GM19397 (cell line): ENCODE measurements around the gene PDSS1.

Experiments
- ATAC-seq: cut with Tn5 transposase; IDR thresholded peaks from one replicate; pipeline ENCODE4 v1.9.1; 2021; ENCODE audit warnings: mild to moderate bottlenecking, moderate library complexity; ENCODE audit not compliant: unreplicated experiment

Gene PDSS1

DNA sequence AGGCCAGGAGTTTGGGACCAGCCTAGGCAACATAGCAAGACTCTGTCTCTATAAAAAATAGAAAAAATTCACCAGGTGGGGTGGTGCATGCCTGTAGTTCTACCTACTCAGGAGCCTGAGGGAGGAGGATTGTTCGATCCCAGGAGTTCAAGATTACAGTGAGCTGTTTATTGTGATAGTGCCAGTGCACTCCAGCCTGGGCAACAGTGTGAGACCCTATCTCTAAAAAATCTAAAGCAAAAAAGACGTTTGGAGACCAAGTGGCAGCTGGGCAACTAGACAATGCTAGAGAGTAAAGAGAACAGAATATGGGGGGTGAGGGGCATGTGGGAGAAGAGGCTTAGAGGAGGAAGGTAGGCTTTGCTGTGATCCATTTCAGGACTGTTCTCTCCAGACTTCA lies 1.4 kb downstream of the PDSS1 start:
- no peak for ATAC-seq

DNA sequence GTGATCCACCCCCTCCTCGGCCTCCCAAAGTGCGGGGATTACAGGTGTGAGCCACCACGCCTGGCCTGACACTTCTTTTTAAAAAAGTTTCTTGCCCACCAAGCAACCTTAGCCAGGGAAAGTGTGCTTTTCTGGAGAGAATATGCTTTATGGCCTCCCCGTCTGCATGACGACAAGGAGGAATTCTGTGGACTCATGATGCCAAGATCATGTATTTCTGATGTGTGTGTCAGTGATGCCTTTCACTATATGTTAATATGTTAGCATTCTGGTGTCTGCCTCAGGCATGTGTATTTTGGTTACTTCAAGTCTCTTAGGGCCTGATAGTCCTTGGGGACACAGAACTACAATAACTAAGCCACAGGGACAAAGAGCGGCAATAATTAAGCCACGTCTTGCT lies 2.1 kb downstream of the PDSS1 start:
- ATAC-seq, result no peak

DNA sequence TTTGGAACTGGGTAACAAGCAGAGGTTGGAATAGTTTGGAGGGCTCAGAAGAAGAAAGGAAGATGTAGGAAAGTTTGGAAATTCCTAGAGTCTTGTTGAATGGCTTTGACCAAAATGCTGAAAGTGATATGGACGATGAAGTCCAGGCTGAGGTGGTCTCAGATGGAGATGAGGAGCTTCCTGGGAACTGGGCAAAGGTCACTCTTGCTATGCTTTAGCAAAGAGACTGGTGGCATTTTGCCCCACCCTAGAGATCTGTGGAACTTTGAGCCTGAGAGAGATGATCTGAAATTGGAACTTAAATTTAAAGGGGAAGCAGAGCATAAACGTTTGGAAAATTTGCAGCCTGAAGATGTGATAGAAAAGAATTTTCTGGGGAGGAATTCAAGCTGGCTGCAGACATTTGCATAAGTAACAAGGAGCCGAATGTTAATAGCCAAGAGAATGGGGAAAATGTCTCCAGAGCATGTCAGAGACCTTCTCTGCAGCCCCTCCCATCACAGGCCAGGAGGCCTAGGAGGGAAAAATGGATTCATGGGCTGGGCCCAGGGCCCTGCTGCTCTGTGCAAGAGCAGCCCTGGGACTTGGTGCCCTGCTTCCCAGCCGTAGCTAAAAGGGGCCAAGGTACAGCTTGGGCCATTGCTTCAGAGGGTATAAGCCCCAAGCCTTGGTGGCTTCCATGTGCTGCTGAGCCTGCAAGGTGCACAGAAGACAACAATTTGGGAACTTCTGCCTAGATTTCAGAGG lies 3.6 kb downstream of the PDSS1 start:
- ATAC-seq, result no peak

GRCh38 chr10:26703096-26703495 lies 5.6 kb downstream of the PDSS1 start:
- ATAC-seq, result no peak

DNA sequence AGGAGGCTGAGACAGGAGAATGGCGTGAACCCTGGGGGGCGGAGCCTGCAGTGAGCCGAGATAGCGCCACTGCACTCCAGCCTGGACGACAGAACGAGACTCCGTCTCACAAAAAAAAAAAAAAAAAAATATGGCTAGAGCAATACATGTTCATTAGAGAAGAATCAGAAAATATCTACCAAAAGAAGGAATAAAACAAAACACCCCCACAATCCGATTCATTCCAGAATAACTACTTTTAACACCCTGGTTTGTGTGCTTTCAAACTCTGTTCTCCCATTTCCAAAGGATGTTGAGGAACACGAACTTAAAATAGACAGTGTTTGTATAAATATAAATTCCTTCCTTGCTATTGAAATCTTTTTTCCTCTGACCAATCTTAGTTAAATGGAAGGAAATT lies 6.5 kb downstream of the PDSS1 start:
- no peak for ATAC-seq

GRCh38 chr10:26706206-26706605 lies 8.7 kb downstream of the PDSS1 start:
- ATAC-seq, result no peak

GRCh38 chr10:26706936-26707335 lies 9.4 kb downstream of the PDSS1 start:
- ATAC-seq, result no peak

DNA sequence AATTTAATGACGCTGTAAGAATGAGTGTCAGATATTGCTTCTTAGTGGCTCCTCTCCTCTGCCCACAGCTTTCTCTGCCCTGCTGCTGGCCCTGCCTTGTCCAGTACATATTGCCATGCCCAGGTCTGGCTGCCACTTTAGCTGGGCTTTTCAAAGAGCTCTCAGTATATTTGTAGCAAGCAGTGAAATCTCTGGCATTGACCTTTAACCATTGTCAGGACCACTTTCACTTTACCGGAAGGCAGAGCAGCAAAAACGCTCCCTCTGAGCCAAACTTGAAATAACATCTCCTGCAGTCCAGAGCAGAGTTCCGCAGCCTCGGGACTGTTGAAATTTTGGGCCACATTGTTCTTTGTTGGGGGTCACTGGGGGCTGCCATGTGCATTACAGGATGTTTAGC lies 13.8 kb downstream of the PDSS1 start:
- ATAC-seq, result no peak

DNA sequence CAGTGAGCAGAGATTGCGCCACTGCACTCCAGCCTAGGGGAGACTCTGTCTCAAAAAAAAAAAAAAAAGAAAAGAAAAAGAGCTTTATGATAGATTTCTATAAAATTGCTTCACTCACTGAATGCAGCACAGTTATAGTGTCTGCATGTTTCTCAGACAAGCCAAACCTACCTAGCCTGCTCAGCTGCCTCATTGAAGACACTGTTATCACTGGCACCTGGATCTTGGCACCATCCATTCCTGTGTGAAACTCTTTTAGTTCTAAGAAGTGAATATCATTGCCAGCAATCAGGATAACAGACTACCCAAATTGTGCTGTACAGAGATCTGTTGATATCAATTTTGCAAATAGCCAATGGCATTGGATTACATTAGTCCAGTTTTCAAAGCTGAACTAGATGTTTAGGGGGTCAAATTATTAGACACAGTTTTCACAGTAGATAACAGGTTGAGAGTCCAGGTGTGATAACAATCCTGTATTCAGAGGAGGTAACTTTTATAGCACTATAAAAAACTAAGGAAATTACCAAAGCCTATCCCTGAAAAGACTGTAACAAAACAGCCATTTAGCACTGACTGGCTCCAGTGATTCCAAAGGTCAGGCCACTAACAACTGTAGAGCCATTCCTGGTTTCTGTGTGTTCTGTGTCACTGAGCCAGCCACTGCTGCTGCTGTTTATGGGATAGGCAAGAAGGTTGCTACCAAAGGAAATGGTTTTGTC lies 17.1 kb downstream of the PDSS1 start:
- no peak for ATAC-seq

GRCh38 chr10:26715137-26715487 lies 17.6 kb downstream of the PDSS1 start:
- no peak for ATAC-seq

DNA sequence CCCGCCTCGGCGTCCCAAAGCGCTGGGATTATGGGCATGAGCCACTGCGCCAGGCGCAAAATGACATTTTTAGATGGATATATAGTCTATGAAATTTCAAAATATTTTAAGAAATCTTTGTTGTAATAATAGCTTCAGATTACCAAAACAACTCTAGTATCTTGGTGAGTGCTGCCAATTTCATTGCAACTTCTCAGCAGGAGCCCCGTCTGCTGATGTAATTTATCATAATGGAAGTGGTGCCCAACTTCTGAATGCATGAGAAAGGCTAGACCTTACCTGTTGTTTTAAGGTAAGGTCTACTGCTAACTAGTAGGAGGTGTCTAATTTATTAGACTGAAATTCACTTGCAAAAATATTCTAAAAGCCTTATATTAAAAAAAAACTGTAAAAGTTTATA lies 20.0 kb downstream of the PDSS1 start:
- ATAC-seq, result no peak

GRCh38 chr10:26721561-26721960 lies 24.1 kb downstream of the PDSS1 start:
- no peak for ATAC-seq

- no peak for ATAC-seq
Observed at GRCh38 chr10:26723016-26723415, 25.5 kb downstream of the PDSS1 start.

DNA sequence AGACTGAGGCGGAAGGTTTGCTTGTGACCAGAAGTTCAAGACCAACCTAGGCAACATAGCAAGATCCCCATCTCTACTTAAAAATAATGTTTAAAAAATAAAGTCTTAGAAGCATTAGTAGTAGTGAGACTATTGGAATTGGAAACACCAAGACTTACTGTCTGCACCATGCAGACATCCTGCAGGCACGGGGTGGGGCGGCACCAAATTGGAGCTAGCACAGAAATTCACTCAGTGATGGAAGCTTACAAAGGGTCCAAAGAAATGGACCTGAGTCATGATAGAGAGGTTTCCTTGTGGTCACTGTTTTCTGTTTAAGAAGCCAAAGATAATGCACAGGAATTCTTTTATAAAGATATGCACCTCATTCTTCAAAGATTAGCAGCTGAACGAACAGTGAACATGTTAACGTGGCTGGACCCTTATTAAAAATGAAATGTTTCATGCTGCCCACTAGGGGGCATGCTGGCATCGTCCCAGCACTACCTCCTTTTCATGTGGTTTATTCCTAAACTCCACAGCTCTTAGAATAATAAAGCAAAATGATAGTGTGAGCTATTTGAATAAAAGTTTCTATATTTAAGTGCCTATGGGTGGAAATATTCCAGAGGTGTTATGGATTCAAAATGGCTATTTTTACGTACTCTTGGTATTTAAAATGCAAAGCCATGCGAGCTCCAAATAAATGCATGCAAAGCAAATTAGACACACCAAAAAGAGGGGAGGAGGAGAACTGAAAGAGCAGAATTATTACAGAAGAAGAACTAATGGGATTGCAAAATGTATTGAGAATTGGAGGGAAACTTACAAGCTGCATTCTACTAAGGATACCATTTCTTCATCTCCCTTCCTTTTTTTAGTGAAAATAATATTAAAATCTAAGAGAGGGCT lies 28.6 kb downstream of the PDSS1 start:
- ATAC-seq, result no peak

DNA sequence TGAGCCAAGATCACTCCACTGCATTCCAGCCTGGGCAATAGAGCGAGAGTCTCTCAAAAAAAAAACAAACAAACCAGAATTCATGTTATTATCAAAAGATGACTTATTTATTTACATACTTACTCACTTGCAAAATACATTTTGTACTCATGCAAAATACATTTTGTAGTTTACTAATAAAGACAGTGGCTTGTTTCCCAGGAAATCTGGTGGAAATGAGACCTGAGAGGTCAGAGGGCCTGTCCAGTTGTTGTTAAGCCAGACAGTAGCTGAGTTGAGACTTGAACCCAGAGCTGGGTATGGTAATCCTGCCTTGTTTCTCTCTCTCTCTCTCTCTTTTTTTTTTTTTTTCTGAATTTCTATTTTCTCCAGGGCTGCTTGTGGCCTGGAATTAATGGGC lies 29.5 kb downstream of the PDSS1 start:
- no peak for ATAC-seq

DNA sequence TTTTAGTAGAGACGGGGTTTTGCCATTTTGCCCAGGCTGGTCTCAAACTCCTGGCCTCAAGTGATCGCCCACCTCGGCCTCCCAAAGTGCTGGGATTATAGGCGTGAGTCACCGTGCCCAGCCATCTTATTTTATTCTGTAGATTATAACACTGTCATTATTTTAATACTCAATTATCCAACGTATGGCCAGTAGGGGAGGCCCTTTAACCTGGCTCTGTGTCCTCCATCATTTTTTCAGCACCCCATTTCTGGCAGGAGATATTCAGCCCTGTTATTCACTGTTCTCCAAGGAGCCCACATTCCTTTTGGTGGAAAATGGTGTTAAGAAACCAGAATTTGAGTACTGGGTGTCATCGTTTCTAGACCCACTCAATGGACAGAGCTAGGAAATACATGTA lies 31.5 kb downstream of the PDSS1 start:
- no peak for ATAC-seq

- ATAC-seq, result no peak
Observed at GRCh38 chr10:26729395-26729794, 31.9 kb downstream of the PDSS1 start.

DNA sequence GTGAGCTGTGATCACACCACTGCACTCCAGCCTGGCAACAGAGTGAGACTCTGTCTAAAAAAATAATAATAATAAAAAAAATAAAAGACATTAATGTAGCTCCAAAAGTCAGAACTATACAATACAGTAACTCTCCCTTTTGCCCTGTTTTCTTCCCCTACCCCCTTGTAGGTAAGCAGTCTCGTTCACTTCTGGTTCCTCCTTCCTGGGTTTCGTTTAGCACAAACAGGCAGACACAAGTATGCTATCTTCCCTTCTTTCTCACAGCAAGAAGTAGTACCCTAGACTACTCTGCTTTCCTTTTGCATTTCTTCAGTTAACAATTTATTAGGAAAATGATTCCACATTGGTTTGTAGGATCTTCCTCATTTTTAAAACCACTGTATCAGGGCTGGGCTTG lies 33.1 kb downstream of the PDSS1 start:
- no peak for ATAC-seq

GRCh38 chr10:26733750-26734568 lies 36.5 kb downstream of the PDSS1 start:
- no peak for ATAC-seq

- no peak for ATAC-seq
Observed at GRCh38 chr10:26735435-26735834, 37.9 kb downstream of the PDSS1 start.

DNA sequence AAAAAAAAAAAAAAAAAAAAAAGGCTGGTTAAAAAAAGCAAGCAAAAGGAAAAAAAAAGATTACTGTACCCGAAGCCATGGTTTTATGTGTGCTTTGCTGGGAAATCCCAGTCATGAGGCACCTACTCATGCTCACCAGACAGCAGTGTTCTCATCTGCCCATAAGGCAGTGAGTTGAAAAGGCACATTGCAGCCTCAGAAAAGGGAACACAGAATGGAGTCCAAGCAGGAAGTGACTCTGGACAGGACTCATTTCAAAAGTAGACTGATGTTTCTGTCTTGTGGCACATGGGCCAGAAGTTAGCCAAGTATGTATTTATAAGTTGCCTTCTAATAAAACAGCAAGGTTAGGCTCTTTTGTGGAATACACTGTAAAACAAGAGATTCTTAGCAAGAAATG lies 40.2 kb downstream of the PDSS1 start:
- no peak for ATAC-seq
